ENCODE results near the gene OTOG.

OTOG gene

DNA sequence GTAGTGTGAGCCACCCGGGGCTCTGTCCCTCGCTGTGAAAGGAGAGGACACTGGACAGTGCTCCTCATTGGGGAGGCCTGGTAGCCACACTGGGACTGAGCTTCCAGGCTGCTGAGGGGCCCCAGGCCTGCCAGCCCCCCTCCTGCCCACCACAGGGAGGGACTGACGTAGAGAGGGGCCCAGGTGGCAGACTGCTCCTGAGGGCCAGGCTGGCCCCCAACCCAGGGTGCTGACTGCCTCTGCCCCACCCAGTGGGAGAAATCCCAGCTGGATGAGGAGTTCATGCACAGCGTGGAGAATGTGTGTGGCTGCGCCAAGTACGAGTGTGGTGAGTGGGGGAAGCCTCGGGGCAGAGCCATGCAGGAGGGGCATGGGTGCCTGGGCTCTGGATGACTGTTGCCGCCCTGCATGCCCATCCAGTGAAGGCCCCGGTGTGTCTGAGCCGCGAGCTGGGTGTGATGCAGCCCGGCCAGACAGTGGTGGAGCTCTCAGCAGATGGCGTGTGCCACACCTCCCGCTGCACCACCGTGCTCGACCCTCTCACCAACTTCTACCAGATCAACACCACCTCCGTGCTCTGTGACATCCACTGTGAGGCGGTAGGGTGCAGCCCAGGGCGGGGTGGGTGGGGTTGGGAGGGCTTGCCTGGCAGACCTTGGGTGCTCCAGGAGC lies 93.6 kb downstream of the OTOG start:
- H3K4me3 ChIP-seq (ENCODE audit: low read depth, low read length): no peak overlapping the region
- TF ChIP-seq MYC (IDR thresholded peaks at IDR 0.05; ENCODE audit: low read depth, low read length): no peak
- no peak for TF ChIP-seq POLR2A (IDR thresholded peaks at IDR 0.05; ENCODE audit: extremely low read depth, insufficient read length)
- TF ChIP-seq, protein P1, sequence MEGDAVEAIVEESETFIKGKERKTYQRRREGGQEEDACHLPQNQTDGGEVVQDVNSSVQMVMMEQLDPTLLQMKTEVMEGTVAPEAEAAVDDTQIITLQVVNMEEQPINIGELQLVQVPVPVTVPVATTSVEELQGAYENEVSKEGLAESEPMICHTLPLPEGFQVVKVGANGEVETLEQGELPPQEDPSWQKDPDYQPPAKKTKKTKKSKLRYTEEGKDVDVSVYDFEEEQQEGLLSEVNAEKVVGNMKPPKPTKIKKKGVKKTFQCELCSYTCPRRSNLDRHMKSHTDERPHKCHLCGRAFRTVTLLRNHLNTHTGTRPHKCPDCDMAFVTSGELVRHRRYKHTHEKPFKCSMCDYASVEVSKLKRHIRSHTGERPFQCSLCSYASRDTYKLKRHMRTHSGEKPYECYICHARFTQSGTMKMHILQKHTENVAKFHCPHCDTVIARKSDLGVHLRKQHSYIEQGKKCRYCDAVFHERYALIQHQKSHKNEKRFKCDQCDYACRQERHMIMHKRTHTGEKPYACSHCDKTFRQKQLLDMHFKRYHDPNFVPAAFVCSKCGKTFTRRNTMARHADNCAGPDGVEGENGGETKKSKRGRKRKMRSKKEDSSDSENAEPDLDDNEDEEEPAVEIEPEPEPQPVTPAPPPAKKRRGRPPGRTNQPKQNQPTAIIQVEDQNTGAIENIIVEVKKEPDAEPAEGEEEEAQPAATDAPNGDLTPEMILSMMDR (IDR thresholded peaks at IDR 0.05; ENCODE audit: low read depth, low read length): no peak
- TF ChIP-seq, protein P2, sequence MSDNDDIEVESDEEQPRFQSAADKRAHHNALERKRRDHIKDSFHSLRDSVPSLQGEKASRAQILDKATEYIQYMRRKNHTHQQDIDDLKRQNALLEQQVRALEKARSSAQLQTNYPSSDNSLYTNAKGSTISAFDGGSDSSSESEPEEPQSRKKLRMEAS (IDR thresholded peaks at IDR 0.05; ENCODE audit: low read depth, low read length): no peak
- no peak for DNase-seq (ENCODE audit: low read depth)

DNA sequence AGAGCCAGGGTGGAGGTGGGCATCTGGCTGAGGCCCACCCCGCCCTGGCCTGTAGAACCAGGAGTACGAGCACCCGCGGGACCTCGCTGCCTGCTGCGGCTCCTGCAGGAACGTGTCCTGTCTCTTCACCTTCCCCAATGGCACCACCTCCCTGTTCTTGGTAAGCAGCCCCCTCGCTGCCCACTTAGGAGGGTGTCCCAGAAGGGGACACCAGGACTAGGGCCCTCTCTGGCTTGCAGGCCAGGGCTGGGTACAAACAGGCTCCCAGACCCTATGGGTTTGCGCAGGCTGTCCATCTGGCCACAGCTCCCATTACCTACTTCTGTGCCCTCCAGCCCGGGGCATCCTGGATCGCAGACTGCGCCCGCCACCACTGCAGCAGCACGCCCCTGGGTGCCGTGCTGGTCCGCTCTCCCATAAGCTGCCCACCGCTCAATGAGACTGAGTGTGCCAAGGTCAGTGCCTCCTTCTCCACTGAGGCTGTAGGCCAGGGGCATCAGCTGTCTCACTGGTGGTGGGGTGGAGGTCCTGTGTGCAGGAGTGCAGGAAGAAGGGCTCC lies 94.8 kb downstream of the OTOG start:
- DNase-seq (ENCODE audit: low read depth): no peak
- TF ChIP-seq POLR2A (IDR thresholded peaks at IDR 0.05; ENCODE audit: extremely low read depth, insufficient read length) (no peak), MYC (IDR thresholded peaks at IDR 0.05; ENCODE audit: low read depth, low read length) (no peak)
- TF ChIP-seq, protein P2 (IDR thresholded peaks at IDR 0.05; ENCODE audit: low read depth, low read length): no peak
- TF ChIP-seq, protein P1 (IDR thresholded peaks at IDR 0.05; ENCODE audit: low read depth, low read length): no peak

DNA sequence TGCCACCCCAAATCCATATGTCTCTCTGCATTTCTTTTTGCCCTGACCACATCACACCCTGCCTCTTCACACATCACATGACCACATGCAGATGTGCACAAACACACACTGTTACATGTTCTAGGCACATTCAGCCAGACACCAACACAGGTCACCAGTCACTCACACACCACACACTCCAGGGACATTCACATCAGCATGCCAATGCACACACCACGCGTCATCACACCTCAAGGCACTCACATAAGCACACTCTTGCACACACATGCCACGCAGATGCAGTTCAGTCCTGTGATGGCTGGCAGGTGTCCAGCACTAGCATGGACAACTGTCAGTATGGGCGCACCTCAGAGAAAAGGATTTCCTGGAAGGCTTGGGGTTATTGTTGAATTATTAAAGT lies 95.3 kb downstream of the OTOG start:
- TF ChIP-seq MYC (IDR thresholded peaks at IDR 0.05; ENCODE audit: low read depth, low read length) (no peak), POLR2A (IDR thresholded peaks at IDR 0.05; ENCODE audit: extremely low read depth, insufficient read length) (no peak)
- TF ChIP-seq, protein P2 (IDR thresholded peaks at IDR 0.05; ENCODE audit: low read depth, low read length): no peak
- TF ChIP-seq, protein P1 (IDR thresholded peaks at IDR 0.05; ENCODE audit: low read depth, low read length): no peak
- H3K4me3 ChIP-seq (ENCODE audit: low read depth, low read length): no peak overlapping the region

More for the DNA sequence above, 94.8 kb downstream of the OTOG start:
- no peak overlapping the region for H3K4me3 ChIP-seq (ENCODE audit: low read depth, low read length)

GRCh38 chr11:17642980-17643379 lies 95.9 kb downstream of the OTOG start:
- H3K4me3 ChIP-seq (ENCODE audit: low read depth, low read length): no peak overlapping the region
- no peak for DNase-seq (ENCODE audit: low read depth)
- TF ChIP-seq POLR2A (IDR thresholded peaks at IDR 0.05; ENCODE audit: extremely low read depth, insufficient read length) (no peak), MYC (IDR thresholded peaks at IDR 0.05; ENCODE audit: low read depth, low read length) (no peak)
- TF ChIP-seq, protein P1 (IDR thresholded peaks at IDR 0.05; ENCODE audit: low read depth, low read length): no peak
- TF ChIP-seq, protein P2 (IDR thresholded peaks at IDR 0.05; ENCODE audit: low read depth, low read length): no peak

More for the DNA sequence above, 95.3 kb downstream of the OTOG start:
- DNase-seq (ENCODE audit: low read depth): no peak

DNA sequence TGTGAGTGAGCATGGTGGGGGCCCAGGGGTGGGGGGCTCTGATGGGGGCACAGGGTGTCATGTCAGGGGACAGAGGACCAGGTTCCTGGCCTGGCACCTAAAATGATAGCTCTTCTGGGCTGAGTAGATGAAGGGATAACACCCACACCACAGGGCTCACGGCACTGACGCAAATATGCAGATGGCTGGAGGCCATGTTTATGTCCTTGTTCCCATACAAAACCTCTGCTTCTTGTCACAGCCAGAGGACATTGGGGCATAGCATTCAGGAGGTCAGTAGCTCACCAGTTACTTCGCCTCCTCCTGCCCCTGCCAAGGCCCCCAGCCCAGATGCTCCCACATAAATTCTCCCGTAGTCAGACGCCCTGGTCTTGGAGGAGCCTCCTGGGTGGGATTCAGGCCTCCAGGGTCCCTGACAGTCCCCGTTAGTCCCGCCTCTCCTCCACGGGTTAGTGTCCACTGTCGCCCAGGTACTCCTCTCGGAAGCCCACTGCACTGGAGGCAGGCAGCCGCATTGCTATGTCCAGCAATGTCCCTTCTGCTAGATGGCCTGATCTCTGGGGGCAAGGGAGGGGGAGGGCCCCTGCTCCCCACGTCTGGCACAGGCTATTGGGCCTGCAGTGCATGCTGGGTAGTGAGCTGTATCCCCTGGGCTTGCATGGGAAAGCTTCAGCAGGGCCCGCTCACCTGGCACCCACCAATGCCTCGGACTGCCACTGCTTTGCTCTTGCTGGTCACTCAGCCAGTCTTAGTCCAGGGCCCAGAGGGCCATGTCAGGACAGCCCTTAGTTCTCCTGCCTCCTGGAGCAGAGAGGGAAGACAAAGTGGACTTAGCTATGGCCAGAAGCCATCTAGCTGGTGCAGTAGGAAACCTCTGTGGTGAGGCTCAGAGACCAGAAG lies 96.7 kb downstream of the OTOG start:
- no peak overlapping the region for H3K4me3 ChIP-seq (ENCODE audit: low read depth, low read length)
- TF ChIP-seq, protein P2 (IDR thresholded peaks at IDR 0.05; ENCODE audit: low read depth, low read length): no peak
- TF ChIP-seq POLR2A (IDR thresholded peaks at IDR 0.05; ENCODE audit: extremely low read depth, insufficient read length) (no peak), MYC (IDR thresholded peaks at IDR 0.05; ENCODE audit: low read depth, low read length) (no peak)
- TF ChIP-seq, protein P1 (IDR thresholded peaks at IDR 0.05; ENCODE audit: low read depth, low read length): no peak
- DNase-seq (ENCODE audit: low read depth): no peak

Data from NB4 (cell line).